HFFc6 (cell line): Measurements from ENCODE around the gene DOK7. TPM values are rescaled to one million over a fixed set of nuclear protein-coding genes. Genes with fewer than 3 reads are reported as not detected.
A peak's percentile ranks its signal among the peaks of the same experiment; 100 is the strongest.

ENCODE experiments used
- DNase-seq: peaks from one replicate; pipeline ENCODE4 v3.0.0-alpha.2; 2018
- H3K27ac Mint-ChIP-seq: 2 replicates; pipeline ENCODE4 v1.8.0; 2020; ENCODE audit warnings: mild to moderate bottlenecking, mixed read lengths
- H3K27me3 Mint-ChIP-seq: 2 replicates; pipeline ENCODE4 v1.8.0; 2021; ENCODE audit warnings: mild to moderate bottlenecking, moderate library complexity, mixed read lengths; ENCODE audit not compliant: insufficient read depth
- H3K36me3 Mint-ChIP-seq: 2 replicates; pipeline ENCODE4 v1.8.0; 2021; ENCODE audit warnings: low read depth, mixed read lengths
- H3K4me1 Mint-ChIP-seq: 2 replicates; pipeline ENCODE4 v1.8.0; 2020; ENCODE audit warnings: low read depth, mixed read lengths
- H3K4me3 Mint-ChIP-seq: 2 replicates; pipeline ENCODE4 v1.8.0; 2020; ENCODE audit warnings: mild to moderate bottlenecking, moderate library complexity, mixed read lengths
- H3K9me3 Mint-ChIP-seq: 2 replicates; pipeline ENCODE4 v1.8.0; 2020; ENCODE audit warnings: mild to moderate bottlenecking, mixed read lengths
- CTCF ChIP-seq: fragments of 200-600 bp; sonication (generic); IDR thresholded peaks from 2 replicates; pipeline ENCODE4 v1.5.0; 2021; ENCODE audit warnings: antibody characterized with exemption, mild to moderate bottlenecking
- total RNA-seq, 6 experiments: library from RNA; stranded (reverse); fragmentation: NEBNext Ultra II Directional; extraction: Animal tissue kit (Norgen Biotek cat#: 25700); gene quantifications; 2 replicates in 1 of 6; 3 replicates in 5 of 6; pipeline ENCODE4 v1.2.3, GENCODE V29; 2021

Gene DOK7
- total RNA-seq, 6 experiments from 2014 or later, result not detected

DNA sequence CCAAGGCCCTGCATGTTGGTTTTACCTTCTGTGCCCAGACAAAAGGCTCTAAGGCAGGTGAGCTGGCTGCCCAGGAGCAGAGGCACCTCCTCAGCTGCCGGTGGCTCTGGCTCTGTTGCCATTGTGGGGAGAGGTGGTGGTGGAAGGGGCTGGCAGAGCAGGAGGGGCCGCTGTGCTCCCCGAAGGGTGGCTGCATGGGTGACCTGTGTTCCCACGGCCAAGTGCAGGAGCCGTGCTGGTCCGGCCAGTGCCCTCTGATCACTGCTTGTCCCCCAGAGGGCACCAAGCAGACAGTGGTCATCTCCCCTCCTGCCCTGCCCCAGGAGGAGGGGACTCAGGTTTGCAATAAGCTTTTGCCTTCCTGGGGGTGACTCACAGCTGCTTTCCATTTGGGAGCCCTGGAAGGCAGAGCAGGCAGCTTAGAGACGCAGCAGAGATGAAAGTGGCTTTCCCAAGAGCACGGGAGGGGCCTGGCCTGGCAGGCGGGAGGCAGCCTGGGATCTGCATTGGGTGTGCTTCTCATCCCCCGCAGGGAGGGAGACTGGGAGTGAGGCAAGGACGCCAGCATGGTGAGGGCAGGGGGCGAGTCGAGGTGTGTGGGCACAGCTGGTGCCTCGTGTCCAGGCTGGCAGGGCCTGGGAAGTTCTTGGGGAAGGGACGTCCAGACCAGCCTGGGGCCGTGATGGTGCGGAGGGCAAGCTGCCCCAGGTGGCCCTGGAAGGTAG lies 28.7 kb downstream of the DOK7 start:
- no peak for TF ChIP-seq CTCF
- Mint-ChIP-seq H3K9me3 (no peaks in the 10 kb centered on the region), H3K27me3 (peaks cover 17% of the 10 kb centered on the region), H3K4me3 (no peak overlapping the region), H3K27ac (no peak overlapping the region), H3K36me3 (no peaks in the 10 kb centered on the region), H3K4me1 (no peaks in the 10 kb centered on the region)
- DNase-seq, result peak; percentile 10

DNA sequence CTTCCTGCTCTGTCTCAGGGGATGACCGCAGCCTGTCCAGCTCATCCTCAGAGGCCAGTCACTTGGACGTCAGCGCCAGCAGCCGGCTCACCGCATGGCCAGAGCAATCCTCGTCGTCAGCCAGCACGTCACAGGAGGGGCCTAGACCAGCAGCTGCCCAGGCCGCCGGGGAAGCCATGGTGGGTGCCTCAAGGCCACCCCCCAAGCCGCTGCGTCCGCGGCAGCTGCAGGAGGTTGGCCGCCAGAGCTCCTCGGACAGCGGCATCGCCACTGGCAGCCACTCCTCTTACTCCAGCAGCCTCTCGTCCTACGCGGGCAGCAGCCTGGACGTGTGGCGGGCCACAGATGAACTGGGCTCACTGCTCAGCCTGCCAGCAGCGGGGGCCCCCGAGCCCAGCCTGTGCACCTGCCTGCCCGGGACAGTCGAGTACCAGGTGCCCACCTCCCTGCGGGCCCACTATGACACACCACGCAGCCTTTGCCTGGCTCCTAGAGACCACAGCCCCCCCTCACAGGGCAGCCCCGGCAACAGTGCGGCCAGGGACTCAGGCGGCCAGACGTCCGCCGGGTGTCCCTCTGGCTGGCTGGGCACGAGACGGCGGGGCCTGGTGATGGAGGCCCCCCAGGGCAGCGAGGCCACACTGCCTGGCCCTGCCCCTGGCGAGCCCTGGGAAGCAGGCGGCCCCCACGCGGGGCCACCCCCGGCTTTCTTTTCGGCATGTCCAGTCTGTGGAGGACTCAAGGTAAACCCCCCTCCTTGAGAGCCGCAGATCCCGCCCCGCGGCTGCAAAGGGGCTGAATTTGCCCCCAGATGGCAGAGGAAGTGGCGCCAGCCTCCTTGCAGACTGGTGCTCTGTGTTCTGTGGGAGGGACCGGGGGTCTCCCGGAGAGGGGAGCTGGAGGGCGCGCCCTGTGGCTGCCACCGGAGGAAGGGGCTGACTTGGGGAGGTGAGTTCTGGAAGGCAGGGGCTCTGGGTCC lies 29.9 kb downstream of the DOK7 start:
- H3K4me3 Mint-ChIP-seq, result no peak overlapping the region
- H3K27me3 Mint-ChIP-seq, result peaks cover 17% of the 10 kb centered on the region
- H3K9me3 Mint-ChIP-seq, result no peaks in the 10 kb centered on the region
- H3K4me1 Mint-ChIP-seq, result no peaks in the 10 kb centered on the region
- H3K27ac Mint-ChIP-seq, result no peak overlapping the region
- H3K36me3 Mint-ChIP-seq, result no peaks in the 10 kb centered on the region
- TF ChIP-seq CTCF, result no peak
- DNase-seq, result no peak

GRCh38 chr4:3493720-3494461 lies 30.8 kb downstream of the DOK7 start:
- DNase-seq, result no peak
- Mint-ChIP-seq H3K4me1 (no peaks in the 10 kb centered on the region), H3K4me3 (no peak overlapping the region), H3K36me3 (no peaks in the 10 kb centered on the region), H3K27me3 (peaks cover 13% of the 10 kb centered on the region), H3K9me3 (no peaks in the 10 kb centered on the region), H3K27ac (no peak overlapping the region)
- no peak for TF ChIP-seq CTCF

DNA sequence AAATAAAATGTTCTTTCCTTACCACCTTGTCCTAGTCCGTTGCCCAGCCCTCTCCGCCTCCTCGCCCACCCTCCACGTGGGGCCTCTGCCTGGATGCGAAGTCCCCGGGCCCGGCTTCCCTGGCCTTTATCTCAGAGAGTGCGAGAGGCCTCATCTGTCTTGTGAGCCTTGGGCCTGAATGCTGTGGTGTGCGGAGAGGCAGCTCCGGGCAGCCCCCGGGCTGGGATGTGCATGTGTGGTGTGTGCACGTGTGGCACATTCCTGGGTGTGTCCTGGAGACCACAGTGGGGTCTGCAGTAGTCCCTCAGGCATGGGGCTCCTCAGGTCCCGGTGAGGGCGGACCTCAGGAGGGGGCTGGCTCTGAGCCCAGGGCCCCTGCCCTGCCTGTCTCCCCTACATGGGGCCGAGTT lies 31.4 kb downstream of the DOK7 start:
- H3K36me3 Mint-ChIP-seq, result no peaks in the 10 kb centered on the region

More for the DNA sequence above, 31.4 kb downstream of the DOK7 start:
- Mint-ChIP-seq H3K4me1 (no peaks in the 10 kb centered on the region), H3K27ac (no peak overlapping the region), H3K4me3 (no peak overlapping the region), H3K9me3 (no peaks in the 10 kb centered on the region), H3K27me3 (peaks cover 13% of the 10 kb centered on the region)
- no peak for TF ChIP-seq CTCF
- no peak for DNase-seq
